H1 (cell line): ENCODE measurements around the gene NDUFS8.

ENCODE experiments used
- BRCA1 ChIP-seq: IDR thresholded peaks from 2 replicates; pipeline ENCODE4 v1.6.1; 2012; ENCODE audit warnings: low read depth, low read length, improper control_type of control experiment
- MAX ChIP-seq: IDR thresholded peaks from 2 replicates; pipeline ENCODE4 v1.6.1; 2012; ENCODE audit warnings: inconsistent platforms

- TF ChIP-seq BRCA1: no peak
- TF ChIP-seq MAX: no peak
Observed at GRCh38 chr11:68050371-68050841, 19.9 kb downstream of the NDUFS8 start.
